Thyroid gland (tissue), 4 donors: ENCODE data around the gene SP110.

Source experiments
- POLR2A ChIP-seq, 2 donors: fragments of 450-650 bp; IDR thresholded peaks; one replicate each; pipeline ENCODE4 v1.6.1; 2017; ENCODE audit warnings: antibody characterized with exemption in 2 of 2, mild to moderate bottlenecking in 2 of 2, moderate library complexity in 1 of 2
- TF ChIP-seq, protein P1 (sequence below), 6 experiments: fragments of 200-600 bp in 3 of 6; fragments of 450-650 bp in 3 of 6; sonication (generic) in 3 of 6; IDR thresholded peaks; one replicate each; pipeline ENCODE4 v1.5.1; 2016 to 2019; ENCODE audit warnings: antibody characterized with exemption in 6 of 6, mild to moderate bottlenecking in 2 of 6, inconsistent platforms in 1 of 6, moderate library complexity in 1 of 6

DNA sequence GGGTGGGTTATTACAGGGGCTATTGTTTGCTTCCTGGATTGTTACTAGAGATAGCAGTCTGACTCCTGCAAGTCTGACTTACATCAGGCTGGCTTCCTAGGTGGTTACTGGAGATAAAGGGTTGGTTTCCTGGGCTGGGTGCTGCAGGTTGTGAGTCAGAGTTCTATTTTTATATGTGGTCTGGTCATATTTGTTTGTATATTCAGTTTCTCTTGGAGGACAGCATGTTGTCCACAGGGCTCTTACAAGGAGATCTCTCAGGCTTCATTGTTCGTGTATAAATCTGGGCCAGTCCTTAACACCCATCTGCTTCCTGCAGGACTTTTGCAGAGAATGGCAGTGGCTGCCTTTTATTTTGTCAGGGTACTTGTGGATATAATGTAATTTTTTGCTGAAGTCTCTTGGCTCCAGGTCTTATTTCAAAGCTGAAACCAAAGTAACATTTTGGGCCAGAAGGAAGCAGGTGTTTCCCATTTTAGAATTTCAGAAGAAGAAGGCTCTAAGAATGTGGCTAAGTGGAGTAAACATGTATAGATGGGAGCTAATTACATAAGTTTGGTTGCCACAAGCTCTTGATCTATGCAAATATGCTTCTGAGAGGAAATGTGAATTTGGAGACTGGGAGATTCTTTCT is 85.2 kb downstream of the SP110 start:
- TF ChIP-seq, protein P1, sequence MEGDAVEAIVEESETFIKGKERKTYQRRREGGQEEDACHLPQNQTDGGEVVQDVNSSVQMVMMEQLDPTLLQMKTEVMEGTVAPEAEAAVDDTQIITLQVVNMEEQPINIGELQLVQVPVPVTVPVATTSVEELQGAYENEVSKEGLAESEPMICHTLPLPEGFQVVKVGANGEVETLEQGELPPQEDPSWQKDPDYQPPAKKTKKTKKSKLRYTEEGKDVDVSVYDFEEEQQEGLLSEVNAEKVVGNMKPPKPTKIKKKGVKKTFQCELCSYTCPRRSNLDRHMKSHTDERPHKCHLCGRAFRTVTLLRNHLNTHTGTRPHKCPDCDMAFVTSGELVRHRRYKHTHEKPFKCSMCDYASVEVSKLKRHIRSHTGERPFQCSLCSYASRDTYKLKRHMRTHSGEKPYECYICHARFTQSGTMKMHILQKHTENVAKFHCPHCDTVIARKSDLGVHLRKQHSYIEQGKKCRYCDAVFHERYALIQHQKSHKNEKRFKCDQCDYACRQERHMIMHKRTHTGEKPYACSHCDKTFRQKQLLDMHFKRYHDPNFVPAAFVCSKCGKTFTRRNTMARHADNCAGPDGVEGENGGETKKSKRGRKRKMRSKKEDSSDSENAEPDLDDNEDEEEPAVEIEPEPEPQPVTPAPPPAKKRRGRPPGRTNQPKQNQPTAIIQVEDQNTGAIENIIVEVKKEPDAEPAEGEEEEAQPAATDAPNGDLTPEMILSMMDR (IDR thresholded peaks at IDR 0.05), result no peak
- TF ChIP-seq POLR2A (IDR thresholded peaks at IDR 0.05), result no peak
